Omental fat pad (tissue), 4 donors: ENCODE data around the gene MAP3K5. TPM values are rescaled to one million over a fixed set of nuclear protein-coding genes. Genes with fewer than 3 reads are reported as not detected.

ENCODE experiments used
- ATAC-seq: fragments of 150-250 bp; one replicate; pipeline ENCODE4 v1.9.1; 2016; ENCODE audit warnings: mild to moderate bottlenecking, moderate library complexity; ENCODE audit not compliant: low FRiP score
- DNase-seq: peaks from one replicate; pipeline ENCODE4 v3.0.0-alpha.2; 2019; ENCODE audit warnings: low spot score
- CTCF ChIP-seq, 3 donors: fragments of 450-650 bp; IDR thresholded peaks; one replicate each; pipeline ENCODE4 v1.5.1; 2016 to 2017; ENCODE audit warnings: antibody characterized with exemption in 3 of 3, mild to moderate bottlenecking in 3 of 3, moderate library complexity in 2 of 3
- total RNA-seq, 4 donors: library from RNA; depleted of rRNA; stranded (reverse); fragments of >200 nt; gene quantifications; one replicate each; pipeline ENCODE4 v1.1.0, GENCODE V29; 2016

MAP3K5 gene
- total RNA-seq, 4 donors from 2014 or later, result 31.4 to 53.0 (median 47.2) TPM

- no peak for TF ChIP-seq CTCF (IDR thresholded peaks at IDR 0.05)
- no peak for ATAC-seq
Measured at GRCh38 chr6:136706430-136706829, 85.8 kb downstream of the MAP3K5 start.

GRCh38 chr6:136703331-136703865, 88.9 kb downstream of the MAP3K5 start:
- ATAC-seq, result no peak
- TF ChIP-seq CTCF (IDR thresholded peaks at IDR 0.05), result no peak
- DNase-seq, result no peak

More at GRCh38 chr6:136706430-136706829, 85.8 kb downstream of the MAP3K5 start:
- no peak for DNase-seq

- ATAC-seq (no peak), DNase-seq (no peak)
- no peak for TF ChIP-seq CTCF (IDR thresholded peaks at IDR 0.05)
Measured at GRCh38 chr6:136701045-136701444, 91.2 kb downstream of the MAP3K5 start.

- TF ChIP-seq CTCF (IDR thresholded peaks at IDR 0.05), result no peak
- ATAC-seq, result no peak
- no peak for DNase-seq
Measured at GRCh38 chr6:136699358-136699757, 92.9 kb downstream of the MAP3K5 start.

GRCh38 chr6:136696783-136697364, 95.4 kb downstream of the MAP3K5 start:
- TF ChIP-seq CTCF (IDR thresholded peaks at IDR 0.05), result no peak
- DNase-seq (no peak), ATAC-seq (no peak)

- DNase-seq, result no peak
- ATAC-seq, result peak; percentile 59
- no peak for TF ChIP-seq CTCF (IDR thresholded peaks at IDR 0.05)
Measured at GRCh38 chr6:136696238-136696637, 96.0 kb downstream of the MAP3K5 start.

- no peak for TF ChIP-seq CTCF (IDR thresholded peaks at IDR 0.05)
- no peak for ATAC-seq
- DNase-seq, result no peak
Measured at GRCh38 chr6:136695412-136695811, 96.9 kb downstream of the MAP3K5 start.
